B cell (primary cell): ENCODE results near the gene GADD45G. TPM values are rescaled to one million over a fixed set of nuclear protein-coding genes. Genes with fewer than 3 reads are reported as not detected.

ENCODE experiments used
- ATAC-seq: fragments of 200-7000 bp; cut with Tn5 transposase; one replicate; pipeline ENCODE4 v1.10.0; 2021; ENCODE audit warnings: low read depth, mild to moderate bottlenecking, moderate number of reproducible peaks, moderate library complexity
- CTCF ChIA-PET: fragments of 350-600 bp; sonication (Branson Sonifier 250); formaldehyde crosslinking; loops from one replicate; lab custom pipeline; 2021; ENCODE audit warnings: antibody characterized with exemption, inconsistent platforms; lab: Charles Lee
- POLR2A ChIA-PET: fragments of 350-600 bp; sonication (Branson Sonifier 250); formaldehyde crosslinking; loops from one replicate; lab custom pipeline; 2021; ENCODE audit warnings: antibody characterized with exemption; lab: Charles Lee
- DNase-seq: peaks from one replicate; pipeline ENCODE4 v3.0.0; 2013
- H2AFZ ChIP-seq: 2 replicates; pipeline ENCODE4 v1.6.1; 2012; ENCODE audit warnings: mild to moderate bottlenecking, low read depth, low read length; ENCODE audit not compliant: insufficient read depth, poor library complexity, severe bottlenecking
- H3K27ac ChIP-seq, 2 donors: 1 replicate in 1 of 2; 2 replicates in 1 of 2; pipeline ENCODE4 v1.5.1; 2012 to 2013; ENCODE audit warnings: low read length in 2 of 2, mild to moderate bottlenecking in 2 of 2, moderate library complexity in 1 of 2
- H3K27me3 ChIP-seq, 4 experiments: fragments of 200-600 bp in 1 of 4; sonication (generic) in 1 of 4; replicated peaks in 1 of 4; 1 replicate in 2 of 4; 2 replicates in 2 of 4; pipeline versions ENCODE4 v1.6.1 to v1.7.0; 2013 to 2016; ENCODE audit warnings: low read length in 3 of 4, mild to moderate bottlenecking in 2 of 4, mixed read lengths in 1 of 4, moderate library complexity in 1 of 4; ENCODE audit not compliant: insufficient read depth in 4 of 4, control insufficient read depth in 3 of 4; ENCODE audit errors: control extremely low read depth in 1 of 4
- H3K36me3 ChIP-seq, 2 experiments: replicated peaks in 1 of 2; 1 replicate in 1 of 2; 2 replicates in 1 of 2; pipeline versions ENCODE4 v1.6.1 to v1.7.1; 2013; ENCODE audit warnings: low read length in 1 of 2; ENCODE audit not compliant: insufficient read depth in 2 of 2, control insufficient read depth in 1 of 2; ENCODE audit errors: control extremely low read depth in 1 of 2, extremely low read depth in 1 of 2
- H3K4me1 ChIP-seq, 2 donors: fragments of 200-600 bp in 1 of 2; sonication (generic) in 1 of 2; 1 replicate in 1 of 2; 2 replicates in 1 of 2; pipeline versions ENCODE4 v1.5.1 to v1.6.1; 2013 to 2017; ENCODE audit warnings: low read length in 2 of 2; ENCODE audit not compliant: control insufficient read depth in 2 of 2, insufficient read depth in 2 of 2
- H3K4me2 ChIP-seq: replicated peaks from 2 replicates; pipeline ENCODE3; 2012; ENCODE audit warnings: mild to moderate bottlenecking, low read depth, low read length; ENCODE audit not compliant: poor library complexity, severe bottlenecking
- H3K4me3 ChIP-seq, 5 experiments: fragments of 200-600 bp in 1 of 5; sonication (generic) in 1 of 5; 1 replicate in 3 of 5; 2 replicates in 2 of 5; pipeline versions ENCODE4 v1.5.1 to v1.7.0; 2011 to 2016; ENCODE audit warnings: low read length in 4 of 5, mild to moderate bottlenecking in 4 of 5, low read depth in 2 of 5, control low read depth in 1 of 5, moderate library complexity in 1 of 5; ENCODE audit not compliant: insufficient read depth in 1 of 5; ENCODE audit errors: control extremely low read depth in 1 of 5, extremely low read depth in 1 of 5
- H3K79me2 ChIP-seq: fragments of 200-600 bp; sonication (generic); one replicate; pipeline ENCODE4 v1.6.0; 2016; ENCODE audit warnings: low read length; ENCODE audit not compliant: control insufficient read depth, insufficient read depth
- H3K9ac ChIP-seq: fragments of 200-600 bp; sonication (generic); 2 replicates; pipeline ENCODE4 v1.6.1; 2017; ENCODE audit warnings: mild to moderate bottlenecking, low read length, moderate library complexity
- H3K9me3 ChIP-seq, 3 donors: one replicate each; pipeline versions ENCODE4 v1.6.1 to v1.7.1; 2013; ENCODE audit warnings: low read length in 2 of 3; ENCODE audit not compliant: control insufficient read depth in 2 of 3, insufficient read depth in 1 of 3; ENCODE audit errors: control extremely low read depth in 1 of 3
- H4K20me1 ChIP-seq: 2 replicates; pipeline ENCODE4 v1.6.0; 2012; ENCODE audit warnings: mild to moderate bottlenecking, low read length; ENCODE audit not compliant: insufficient read depth, control insufficient read depth, poor library complexity, severe bottlenecking
- H3K27ac Mint-ChIP-seq: one replicate; pipeline ENCODE4 v1.8.0; 2021; ENCODE audit warnings: mixed read lengths
- H3K27me3 Mint-ChIP-seq: one replicate; pipeline ENCODE4 v1.8.0; 2021; ENCODE audit warnings: mixed read lengths
- H3K4me1 Mint-ChIP-seq: one replicate; pipeline ENCODE4 v1.8.0; 2021; ENCODE audit warnings: mixed read lengths
- H3K4me3 Mint-ChIP-seq: one replicate; pipeline ENCODE4 v1.8.0; 2021; ENCODE audit warnings: mixed read lengths
- H3K9me3 Mint-ChIP-seq: one replicate; pipeline ENCODE4 v1.8.0; 2022; ENCODE audit warnings: mixed read lengths; ENCODE audit not compliant: insufficient read depth
- EZH2 ChIP-seq: IDR thresholded peaks from 2 replicates; pipeline ENCODE4 v1.6.1; 2012; ENCODE audit warnings: borderline replicate concordance, low read depth, mild to moderate bottlenecking, moderate library complexity, low read length; ENCODE audit not compliant: insufficient read depth, poor library complexity, severe bottlenecking
- WGBS: methylation state at CpG from one replicate; pipeline ENCODE4 v1.1.5; 2013; ENCODE audit warnings: missing lambda C conversion rate; ENCODE audit not compliant: insufficient coverage; 5-methylcytosine and 5-hydroxymethylcytosine counted together
- intact Hi-C: fragments of 100-400 bp; cut with micrococcal nuclease; formaldehyde crosslinking; loops from one replicate; pipeline ENCODE4 v1.10.0; 2022
- polyA plus RNA-seq: library from polyadenylated mRNA; depleted of rRNA; stranded (reverse); fragments of >200 nt; gene quantifications from 2 replicates; pipeline ENCODE4 v1.2.3, GENCODE V29; 2012
- total RNA-seq, 2 donors: library from RNA; stranded (reverse); fragments of 120-200 nt in 1 of 2; gene quantifications; 1 replicate in 1 of 2; 2 replicates in 1 of 2; pipeline versions ENCODE4 v1.2.3 to v1.2.4, GENCODE V29; 2013 to 2022
- TF ChIP-seq, protein P1 (sequence below): fragments of 200-600 bp; IDR thresholded peaks from one replicate; pipeline ENCODE4 v1.8.0; 2022; ENCODE audit warnings: antibody characterized with exemption, mild to moderate bottlenecking

The GADD45G gene
- total and polyA plus RNA-seq, 2 donors (not counting 1 experiment from before 2014, with no cell fraction given): 4.3 to 5.9 TPM

GRCh38 chr9:89588271-89588879 is 16.4 kb upstream of the GADD45G start:
- Histone ChIP-seq H3K27me3 (peaks cover 0 to 11% (median 5%) of the 10 kb centered on the region in 4 experiments), H4K20me1 (no peaks in the 10 kb centered on the region), H3K79me2 (no peaks in the 10 kb centered on the region), H3K36me3 (no peaks in the 10 kb centered on the region), H3K27ac (no peak overlapping the region), H3K9ac (no peak overlapping the region), H3K9me3 (peaks cover 0 to 9% (median 0%) of the 10 kb centered on the region in 3 donors), H2AFZ (no peak overlapping the region), H3K4me1 (no peaks in the 10 kb centered on the region), H3K4me2 (no peak overlapping the region), H3K4me3 (no peak overlapping the region)
- CTCF ChIA-PET: interaction anchor here (0.8 to 1.6 kb wide), 3 partner anchors 9 to 36 kb away, joined by 3 to 7 read pairs (median 4); no protein-coding TSS in a partner anchor
- Mint-ChIP-seq H3K27ac (no peak overlapping the region), H3K27me3 (peaks cover 28% of the 10 kb centered on the region), H3K4me3 (no peak overlapping the region), H3K4me1 (no peaks in the 10 kb centered on the region), H3K9me3 (peaks cover 6% of the 10 kb centered on the region)
- POLR2A ChIA-PET: no interaction called here
- no peak for TF ChIP-seq EZH2
- TF ChIP-seq, protein P1, sequence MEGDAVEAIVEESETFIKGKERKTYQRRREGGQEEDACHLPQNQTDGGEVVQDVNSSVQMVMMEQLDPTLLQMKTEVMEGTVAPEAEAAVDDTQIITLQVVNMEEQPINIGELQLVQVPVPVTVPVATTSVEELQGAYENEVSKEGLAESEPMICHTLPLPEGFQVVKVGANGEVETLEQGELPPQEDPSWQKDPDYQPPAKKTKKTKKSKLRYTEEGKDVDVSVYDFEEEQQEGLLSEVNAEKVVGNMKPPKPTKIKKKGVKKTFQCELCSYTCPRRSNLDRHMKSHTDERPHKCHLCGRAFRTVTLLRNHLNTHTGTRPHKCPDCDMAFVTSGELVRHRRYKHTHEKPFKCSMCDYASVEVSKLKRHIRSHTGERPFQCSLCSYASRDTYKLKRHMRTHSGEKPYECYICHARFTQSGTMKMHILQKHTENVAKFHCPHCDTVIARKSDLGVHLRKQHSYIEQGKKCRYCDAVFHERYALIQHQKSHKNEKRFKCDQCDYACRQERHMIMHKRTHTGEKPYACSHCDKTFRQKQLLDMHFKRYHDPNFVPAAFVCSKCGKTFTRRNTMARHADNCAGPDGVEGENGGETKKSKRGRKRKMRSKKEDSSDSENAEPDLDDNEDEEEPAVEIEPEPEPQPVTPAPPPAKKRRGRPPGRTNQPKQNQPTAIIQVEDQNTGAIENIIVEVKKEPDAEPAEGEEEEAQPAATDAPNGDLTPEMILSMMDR: no peak
- ATAC-seq: no peak
- WGBS: 91% methylated on average over 6 of the region's 6 CpGs
- DNase-seq: no peak
- intact Hi-C loops: no loop called here

- no peaks in the 10 kb centered on the region for H3K4me1 ChIP-seq
- H3K79me2 ChIP-seq: no peaks in the 10 kb centered on the region
- ChIA-PET POLR2A (no interaction called here), CTCF (interaction anchor here (1.9 kb wide), 1 partner anchor 11 kb away, joined by 8 read pairs; no protein-coding TSS in a partner anchor)
- ATAC-seq (no peak), DNase-seq (no peak)
- no peaks in the 10 kb centered on the region for H3K36me3 ChIP-seq
- Mint-ChIP-seq H3K4me3 (no peak overlapping the region), H3K27me3 (peaks cover 24% of the 10 kb centered on the region), H3K4me1 (no peaks in the 10 kb centered on the region), H3K9me3 (no peaks in the 10 kb centered on the region), H3K27ac (no peak overlapping the region)
- intact Hi-C loops: no loop called here
- no peak overlapping the region for H3K4me2 ChIP-seq
- no peak overlapping the region for H3K4me3 ChIP-seq
- H3K9ac ChIP-seq: no peak overlapping the region
- no peak overlapping the region for H2AFZ ChIP-seq
- WGBS: 80% methylated on average over 1 of the region's 2 CpGs
- no peak for TF ChIP-seq EZH2
- TF ChIP-seq, protein P1: no peak
- peaks cover 0 to 18% (median 1%) of the 10 kb centered on the region in 4 experiments for H3K27me3 ChIP-seq
- H4K20me1 ChIP-seq: no peaks in the 10 kb centered on the region
- H3K27ac ChIP-seq: no peak overlapping the region
- no peaks in the 10 kb centered on the region for H3K9me3 ChIP-seq
Measured at GRCh38 chr9:89590415-89590814, 14.4 kb upstream of the GADD45G start.
